GM23338 (cell line): ENCODE measurements around the gene TMEM92. TPM values are rescaled to one million over a fixed set of nuclear protein-coding genes. Genes with fewer than 3 reads are reported as not detected.

ENCODE experiments used
- ATAC-seq: fragments of 200-7000 bp; cut with Tn5 transposase; 3 replicates; pipeline ENCODE4 v1.9.1; 2020
- DNase-seq: peaks from one replicate; pipeline ENCODE4 v3.0.0-alpha.2; 2015; ENCODE audit warnings: low spot score
- H2AFZ ChIP-seq: fragments of 200-600 bp; sonication (generic); 2 replicates; pipeline ENCODE4 v1.8.0; 2016; ENCODE audit warnings: antibody characterized with exemption, mild to moderate bottlenecking, moderate library complexity
- H3F3A ChIP-seq: fragments of 200-600 bp; sonication (generic); replicated peaks from 2 replicates; pipeline ENCODE4 v1.8.0; 2017; ENCODE audit warnings: antibody characterized with exemption, mixed run types, low read depth
- H3K27ac ChIP-seq: fragments of 200-600 bp; sonication (generic); 2 replicates; pipeline ENCODE4 v1.6.1; 2016; ENCODE audit warnings: low read depth
- H3K27me3 ChIP-seq: fragments of 200-600 bp; sonication (generic); 2 replicates; pipeline ENCODE4 v1.8.0; 2016; ENCODE audit warnings: mild to moderate bottlenecking, mixed run types, moderate library complexity; ENCODE audit not compliant: insufficient read depth
- H3K36me3 ChIP-seq: fragments of 200-600 bp; sonication (generic); 2 replicates; pipeline ENCODE4 v1.8.0; 2016; ENCODE audit warnings: mild to moderate bottlenecking; ENCODE audit not compliant: insufficient read depth
- H3K4me1 ChIP-seq: fragments of 200-600 bp; sonication (generic); 2 replicates; pipeline ENCODE4 v1.8.0; 2016; ENCODE audit warnings: mild to moderate bottlenecking, moderate library complexity; ENCODE audit not compliant: insufficient read depth
- H3K4me2 ChIP-seq: fragments of 200-600 bp; sonication (generic); 2 replicates; pipeline ENCODE4 v1.7.1; 2017; ENCODE audit warnings: mixed run types
- H3K4me3 ChIP-seq: fragments of 200-600 bp; sonication (generic); 2 replicates; pipeline ENCODE4 v1.6.1; 2016; ENCODE audit warnings: mixed run types
- H3K79me2 ChIP-seq: fragments of 200-600 bp; sonication (generic); replicated peaks from 2 replicates; pipeline ENCODE4 v1.8.0; 2017; ENCODE audit warnings: mild to moderate bottlenecking; ENCODE audit not compliant: insufficient read depth
- H3K9me2 ChIP-seq: fragments of 200-600 bp; sonication (generic); 2 replicates; pipeline ENCODE4 v1.8.0; 2017; ENCODE audit not compliant: insufficient read depth
- H4K20me1 ChIP-seq: fragments of 200-600 bp; sonication (generic); replicated peaks from 2 replicates; pipeline ENCODE4 v1.8.0; 2017; ENCODE audit warnings: mild to moderate bottlenecking; ENCODE audit not compliant: insufficient read depth
- H3K27ac Mint-ChIP-seq: 2 replicates; pipeline ENCODE4 v1.8.0; 2020; ENCODE audit warnings: inconsistent platforms, mild to moderate bottlenecking, moderate library complexity, mixed read lengths
- H3K27me3 Mint-ChIP-seq: 3 replicates; pipeline ENCODE4 v1.8.0; 2022; ENCODE audit warnings: low read depth, mild to moderate bottlenecking, moderate library complexity, mixed read lengths, inconsistent platforms; ENCODE audit not compliant: insufficient read depth, poor library complexity
- H3K36me3 Mint-ChIP-seq: 3 replicates; pipeline ENCODE4 v1.8.0; 2021; ENCODE audit warnings: low read depth, mild to moderate bottlenecking, inconsistent platforms, moderate library complexity, mixed read lengths
- H3K4me1 Mint-ChIP-seq: 3 replicates; pipeline ENCODE4 v1.8.0; 2020; ENCODE audit warnings: mild to moderate bottlenecking, inconsistent platforms, mixed read lengths
- H3K4me3 Mint-ChIP-seq: 3 replicates; pipeline ENCODE4 v1.8.0; 2021; ENCODE audit warnings: moderate library complexity, mild to moderate bottlenecking, inconsistent platforms, mixed read lengths
- H3K9me3 Mint-ChIP-seq: 3 replicates; pipeline ENCODE4 v1.8.0; 2020; ENCODE audit warnings: moderate library complexity, mild to moderate bottlenecking, inconsistent platforms, mixed read lengths
- CREB1 ChIP-seq: fragments of 250-450 bp; sonication (Bioruptor Pico); IDR thresholded peaks from 2 replicates; pipeline ENCODE4 v1.5.0; 2020; ENCODE audit warnings: low read depth, mild to moderate bottlenecking, moderate library complexity
- CTCF ChIP-seq, 2 experiments: fragments of 200-600 bp in 1 of 2; sonication (generic) in 1 of 2; conservative IDR thresholded peaks; 2 replicates each; pipeline versions ENCODE4 v1.5.1 to v1.6.1; 2016 to 2017; ENCODE audit warnings: antibody characterized with exemption in 2 of 2, low read depth in 2 of 2, mild to moderate bottlenecking in 2 of 2, moderate library complexity in 1 of 2
- ETS1 ChIP-seq: IDR thresholded peaks from 2 replicates; pipeline ENCODE4 v1.6.1; 2016; ENCODE audit warnings: antibody characterized with exemption
- EZH2 ChIP-seq: fragments of 200-600 bp; sonication (generic); IDR thresholded peaks from one replicate; pipeline ENCODE4 v1.8.0; 2017; ENCODE audit warnings: antibody characterized with exemption, mild to moderate bottlenecking, low read depth; ENCODE audit not compliant: unreplicated experiment
- EZH2phosphoT487 ChIP-seq: fragments of 200-600 bp; sonication (generic); IDR thresholded peaks from one replicate; pipeline ENCODE4 v1.8.1; 2018; ENCODE audit warnings: antibody characterized with exemption; ENCODE audit not compliant: unreplicated experiment
- JUNB ChIP-seq: IDR thresholded peaks from one replicate; pipeline ENCODE4 v1.6.1; 2016; ENCODE audit warnings: antibody characterized with exemption; ENCODE audit not compliant: unreplicated experiment
- POLR2AphosphoS5 ChIP-seq: IDR thresholded peaks from 2 replicates; pipeline ENCODE4 v1.6.1; 2016; ENCODE audit warnings: antibody characterized with exemption, low read depth
- ZNF114 ChIP-seq: fragments of 250-450 bp; sonication (Bioruptor Pico); IDR thresholded peaks from 2 replicates; pipeline ENCODE4 v1.5.0; 2020; ENCODE audit warnings: mild to moderate bottlenecking, moderate library complexity
- ZNF331 ChIP-seq: fragments of 250-450 bp; sonication (Bioruptor Pico); IDR thresholded peaks from 2 replicates; pipeline ENCODE4 v1.5.0; 2020; ENCODE audit warnings: low read depth, mild to moderate bottlenecking, moderate library complexity
- ZNF462 ChIP-seq: fragments of 250-450 bp; sonication (Bioruptor Pico); IDR thresholded peaks from 2 replicates; pipeline ENCODE4 v1.5.0; 2020; ENCODE audit warnings: mild to moderate bottlenecking, moderate library complexity
- polyA plus RNA-seq: library from polyadenylated mRNA; unstranded; fragments of >200 nt; fragmentation: Nextera tagmentation; extraction: Ambion mirVana; gene quantifications from 2 replicates; pipeline ENCODE4 v1.2.1, GENCODE V29; 2016
- total RNA-seq: library from RNA; depleted of rRNA; stranded (reverse); fragments of >200 nt; shearing (Covaris generic); gene quantifications from 2 replicates; pipeline ENCODE4 v1.2.3, GENCODE V29; 2014

The TMEM92 gene
- total and polyA plus RNA-seq, 2 experiments from 2014 or later: 9.7 to 18.4 TPM

- Histone ChIP-seq H3K4me3 (no peak overlapping the region), H4K20me1 (no peaks in the 10 kb centered on the region), H3K36me3 (no peaks in the 10 kb centered on the region), H3K9me2 (no peaks in the 10 kb centered on the region), H3K79me2 (no peaks in the 10 kb centered on the region), H3K27ac (no peak overlapping the region), H3K4me2 (no peak overlapping the region), H3K4me1 (peaks cover 32% of the 10 kb centered on the region), H3F3A (no peaks in the 10 kb centered on the region), H2AFZ (no peak overlapping the region), H3K27me3 (peaks cover 15% of the 10 kb centered on the region; the same call in 1 of the 2 replicates)
- Mint-ChIP-seq H3K9me3 (no peaks in the 10 kb centered on the region; the same call in 2 of the 3 replicates), H3K4me3 (no peak overlapping the region), H3K27me3 (peaks cover 13% of the 10 kb centered on the region), H3K36me3 (no peaks in the 10 kb centered on the region), H3K27ac (no peak overlapping the region), H3K4me1 (peaks cover 46% of the 10 kb centered on the region)
- TF ChIP-seq JUNB (no peak), ZNF462 (no peak), ETS1 (no peak), EZH2phosphoT487 (no peak), ZNF114 (no peak), CTCF (conservative IDR thresholded peaks at IDR 0.05; ENCODE audit: low read depth in 2 of 2) (peak; percentile 89 to 90), ZNF331 (CRISPR knock-in tag) (no peak), EZH2 (no peak), CREB1 (CRISPR knock-in tag) (peak; percentile 14; the same call in 1 of the 2 replicates), POLR2AphosphoS5 (no peak)
- peak; percentile 43 for ATAC-seq
- DNase-seq: peak; percentile 88
Measured at GRCh38 chr17:50269477-50270434, 4.5 kb upstream of the TMEM92 start.
